SH-SY5Y (cell line): ENCODE results near the gene RANBP17.

ENCODE experiments used
- GATA2 ChIP-seq: IDR thresholded peaks from 2 replicates; pipeline ENCODE4 v1.6.1; 2011; ENCODE audit warnings: mild to moderate bottlenecking, low read depth, low read length
- GATA3 ChIP-seq: IDR thresholded peaks from 2 replicates; pipeline ENCODE4 v1.6.1; 2011; ENCODE audit warnings: low read depth, mild to moderate bottlenecking, low read length, moderate library complexity

DNA sequence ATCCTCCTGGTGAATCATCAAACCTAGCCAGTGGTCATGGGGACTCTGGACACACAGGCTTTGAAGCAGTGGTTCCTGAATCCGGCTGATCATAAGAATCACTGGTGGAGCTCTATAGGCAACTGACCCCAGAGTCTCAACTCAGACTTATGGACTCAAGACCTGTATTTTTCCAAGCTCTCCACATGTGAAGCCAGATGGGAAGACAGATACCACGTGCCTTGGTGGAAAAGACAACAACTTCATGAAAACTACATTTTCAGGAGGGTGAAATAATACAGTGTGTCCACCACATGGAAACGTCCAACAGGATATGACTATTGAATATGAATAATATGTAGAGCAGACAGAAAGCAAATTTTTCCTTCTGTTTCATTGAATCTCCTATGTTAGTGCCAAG is 44.6 kb upstream of the RANBP17 start:
- TF ChIP-seq GATA3, result no peak
- no peak for TF ChIP-seq GATA2
